ENCODE measurements around the gene TMEM52B.
"Not testable (repeated sequence)": the region's sequence is repeated elsewhere in the genome, so short reads cannot be mapped to it uniquely, and the experiment has no call there.

Gene TMEM52B

GRCh38 chr12:10213168-10214135 is 34.6 kb downstream of the TMEM52B start:
- peak overlapping the region; percentile 90 for H3K4ac ChIP-seq (ENCODE audit: low read depth, low read length)
- no peaks in the 10 kb centered on the region for H3K4me1 ChIP-seq (ENCODE audit: control insufficient read depth, low read depth, low read length)
- peak overlapping the region; percentile 69 for H3K4me2 ChIP-seq (ENCODE audit: low read length)
- H2BK120ac ChIP-seq (ENCODE audit: low read depth, low read length) = peak overlapping the region; percentile 29
- no peak overlapping the region for H2BK15ac ChIP-seq (replicated peaks; ENCODE audit: low read depth)
- H3K79me1 ChIP-seq (ENCODE audit: low read length) = no peaks in the 10 kb centered on the region
- H4K5ac ChIP-seq (ENCODE audit: low read length) = no peak overlapping the region
- peak overlapping the region; percentile 66 for H2BK5ac ChIP-seq (ENCODE audit: low read length)
- peak overlapping the region; percentile 94 for H3K56ac ChIP-seq (ENCODE audit: low read length)
- H3K9ac ChIP-seq (ENCODE audit: low read length) = peak overlapping the region; percentile 95
- DNase-seq = peak; percentile 80
- H3K18ac ChIP-seq (ENCODE audit: low read length) = peak overlapping the region; percentile 88
- no peaks in the 10 kb centered on the region for H3K36me3 ChIP-seq (ENCODE audit: control insufficient read depth, insufficient read depth, low read length)
- no peak overlapping the region for H4K8ac ChIP-seq (ENCODE audit: low read depth, low read length)
- H3K27ac ChIP-seq (ENCODE audit: low read depth, low read length) = peak overlapping the region; percentile 74
- H3K4me3 ChIP-seq (ENCODE audit: low read length) = peak overlapping the region; percentile 90
- no peak overlapping the region for H3K23ac ChIP-seq (ENCODE audit: low read length)
- no CpG with 5 or more reads among the region's 47 CpGs for WGBS (ENCODE audit: extremely low coverage, insufficient coverage, low lambda C conversion rate)
- no peak overlapping the region for H2AK5ac ChIP-seq (ENCODE audit: low read length)
- no peaks in the 10 kb centered on the region for H3K27me3 ChIP-seq (ENCODE audit: insufficient read depth, low read length, poor library complexity)
- H3K79me2 ChIP-seq (ENCODE audit: control insufficient read depth, insufficient read depth, low read length) = peaks cover 25% of the 10 kb centered on the region

- Histone ChIP-seq H3K18ac (ENCODE audit: low read length) (peak overlapping the region; percentile 88), H3K56ac (ENCODE audit: low read length) (peak overlapping the region; percentile 94), H2BK15ac (replicated peaks; ENCODE audit: low read depth) (no peak overlapping the region), H3K79me1 (ENCODE audit: low read length) (no peaks in the 10 kb centered on the region), H3K4me2 (ENCODE audit: low read length) (peak overlapping the region; percentile 29), H3K9ac (ENCODE audit: low read length) (peak overlapping the region; percentile 95), H3K36me3 (ENCODE audit: control insufficient read depth, insufficient read depth, low read length) (no peaks in the 10 kb centered on the region), H2BK5ac (ENCODE audit: low read length) (no peak overlapping the region), H3K27me3 (ENCODE audit: insufficient read depth, low read length, poor library complexity) (no peaks in the 10 kb centered on the region), H3K79me2 (ENCODE audit: control insufficient read depth, insufficient read depth, low read length) (peaks cover 25% of the 10 kb centered on the region), H3K4me3 (ENCODE audit: low read length) (peak overlapping the region; percentile 90), H2AK5ac (ENCODE audit: low read length) (no peak overlapping the region), H4K5ac (ENCODE audit: low read length) (no peak overlapping the region), H2BK120ac (ENCODE audit: low read depth, low read length) (no peak overlapping the region), H3K27ac (ENCODE audit: low read depth, low read length) (no peak overlapping the region), H3K4me1 (ENCODE audit: control insufficient read depth, low read depth, low read length) (no peaks in the 10 kb centered on the region), H3K4ac (ENCODE audit: low read depth, low read length) (no peak overlapping the region), H3K23ac (ENCODE audit: low read length) (no peak overlapping the region), H4K8ac (ENCODE audit: low read depth, low read length) (peak overlapping the region; percentile 76)
- DNase-seq = peak; percentile 78
- WGBS (ENCODE audit: extremely low coverage, insufficient coverage, low lambda C conversion rate) = no CpG with 5 or more reads among the region's 10 CpGs
Observed at GRCh38 chr12:10214136-10214894, 35.5 kb downstream of the TMEM52B start.

- H3K18ac ChIP-seq (ENCODE audit: low read length) = peak overlapping the region; percentile 80
- H2BK120ac ChIP-seq (ENCODE audit: low read depth, low read length) = peak overlapping the region; percentile 24
- H2BK15ac ChIP-seq (replicated peaks; ENCODE audit: low read depth) = peak overlapping the region; percentile 45
- H3K4me2 ChIP-seq (ENCODE audit: low read length) = peak overlapping the region; percentile 25
- no peak overlapping the region for H4K5ac ChIP-seq (ENCODE audit: low read length)
- H4K8ac ChIP-seq (ENCODE audit: low read depth, low read length) = no peak overlapping the region
- H3K27me3 ChIP-seq (ENCODE audit: insufficient read depth, low read length, poor library complexity) = no peaks in the 10 kb centered on the region
- no peak overlapping the region for H3K23ac ChIP-seq (ENCODE audit: low read length)
- H2AK5ac ChIP-seq (ENCODE audit: low read length) = no peak overlapping the region
- H3K4me3 ChIP-seq (ENCODE audit: low read length) = peak overlapping the region; percentile 4
- peak overlapping the region; percentile 43 for H3K56ac ChIP-seq (ENCODE audit: low read length)
- peak overlapping the region; percentile 49 for H3K9ac ChIP-seq (ENCODE audit: low read length)
- peak overlapping the region; percentile 41 for H2BK5ac ChIP-seq (ENCODE audit: low read length)
- peaks cover under 1% of the 10 kb centered on the region for H3K79me1 ChIP-seq (ENCODE audit: low read length)
- H3K4ac ChIP-seq (ENCODE audit: low read depth, low read length) = peak overlapping the region; percentile 79
- WGBS (ENCODE audit: extremely low coverage, insufficient coverage, low lambda C conversion rate) = no CpG with 5 or more reads among the region's 3 CpGs
- peaks cover 25% of the 10 kb centered on the region for H3K79me2 ChIP-seq (ENCODE audit: control insufficient read depth, insufficient read depth, low read length)
- no peak for DNase-seq
- peak overlapping the region; percentile 43 for H3K27ac ChIP-seq (ENCODE audit: low read depth, low read length)
- no peaks in the 10 kb centered on the region for H3K4me1 ChIP-seq (ENCODE audit: control insufficient read depth, low read depth, low read length)
- peaks cover under 1% of the 10 kb centered on the region for H3K36me3 ChIP-seq (ENCODE audit: control insufficient read depth, insufficient read depth, low read length)
Observed at GRCh38 chr12:10214895-10215267, 36.0 kb downstream of the TMEM52B start.

GRCh38 chr12:10215436-10215835 is 36.6 kb downstream of the TMEM52B start:
- H2BK5ac ChIP-seq (ENCODE audit: low read length) = no peak overlapping the region
- no peaks in the 10 kb centered on the region for H3K27me3 ChIP-seq (ENCODE audit: insufficient read depth, low read length, poor library complexity)
- H3K56ac ChIP-seq (ENCODE audit: low read length) = no peak overlapping the region
- H3K18ac ChIP-seq (ENCODE audit: low read length) = peak overlapping the region; percentile 80
- H3K79me2 ChIP-seq (ENCODE audit: control insufficient read depth, insufficient read depth, low read length) = peaks cover 25% of the 10 kb centered on the region
- H3K79me1 ChIP-seq (ENCODE audit: low read length) = peaks cover 3% of the 10 kb centered on the region
- peak overlapping the region; percentile 45 for H2BK15ac ChIP-seq (replicated peaks; ENCODE audit: low read depth)
- no peak overlapping the region for H3K27ac ChIP-seq (ENCODE audit: low read depth, low read length)
- peak overlapping the region; percentile 79 for H3K4ac ChIP-seq (ENCODE audit: low read depth, low read length)
- no peak overlapping the region for H4K5ac ChIP-seq (ENCODE audit: low read length)
- no peak overlapping the region for H2BK120ac ChIP-seq (ENCODE audit: low read depth, low read length)
- peak overlapping the region; percentile 49 for H3K9ac ChIP-seq (ENCODE audit: low read length)
- no peak overlapping the region for H2AK5ac ChIP-seq (ENCODE audit: low read length)
- no peak overlapping the region for H3K23ac ChIP-seq (ENCODE audit: low read length)
- no peaks in the 10 kb centered on the region for H3K4me1 ChIP-seq (ENCODE audit: control insufficient read depth, low read depth, low read length)
- peaks cover 4% of the 10 kb centered on the region for H3K36me3 ChIP-seq (ENCODE audit: control insufficient read depth, insufficient read depth, low read length)
- no CpG with 5 or more reads among the region's 2 CpGs for WGBS (ENCODE audit: extremely low coverage, insufficient coverage, low lambda C conversion rate)
- peak; percentile 78 for DNase-seq
- H4K8ac ChIP-seq (ENCODE audit: low read depth, low read length) = no peak overlapping the region
- H3K4me3 ChIP-seq (ENCODE audit: low read length) = no peak overlapping the region
- peak overlapping the region; percentile 35 for H3K4me2 ChIP-seq (ENCODE audit: low read length)

- not testable (repeated sequence) for H3K4me3 ChIP-seq (ENCODE audit: low read length); H4K8ac ChIP-seq (ENCODE audit: low read depth, low read length); H3K4me2 ChIP-seq (ENCODE audit: low read length); H3K4me1 ChIP-seq (ENCODE audit: control insufficient read depth, low read depth, low read length); H3K27me3 ChIP-seq (ENCODE audit: insufficient read depth, low read length, poor library complexity); H3K18ac ChIP-seq (ENCODE audit: low read length); H3K4ac ChIP-seq (ENCODE audit: low read depth, low read length); H3K23ac ChIP-seq (ENCODE audit: low read length); H2BK5ac ChIP-seq (ENCODE audit: low read length); H3K27ac ChIP-seq (ENCODE audit: low read depth, low read length); H2BK15ac ChIP-seq (replicated peaks; ENCODE audit: low read depth); H3K9ac ChIP-seq (ENCODE audit: low read length); H4K5ac ChIP-seq (ENCODE audit: low read length); H3K79me1 ChIP-seq (ENCODE audit: low read length); H3K36me3 ChIP-seq (ENCODE audit: control insufficient read depth, insufficient read depth, low read length); H2AK5ac ChIP-seq (ENCODE audit: low read length); DNase-seq
- peaks cover 25% of the 10 kb centered on the region for H3K79me2 ChIP-seq (ENCODE audit: control insufficient read depth, insufficient read depth, low read length)
- WGBS (ENCODE audit: extremely low coverage, insufficient coverage, low lambda C conversion rate) = no CpG with 5 or more reads among the region's 13 CpGs
- H2BK120ac ChIP-seq (ENCODE audit: low read depth, low read length) = peak overlapping the region; percentile 32
- H3K56ac ChIP-seq (ENCODE audit: low read length) = peak overlapping the region; percentile 47
Observed at GRCh38 chr12:10215946-10216345, 37.1 kb downstream of the TMEM52B start.

Data from mesendoderm (in vitro differentiated cells).